GM18868 (cell line): Measurements from ENCODE around the gene DISP2.

ENCODE experiments used
- ATAC-seq: cut with Tn5 transposase; IDR thresholded peaks from one replicate; pipeline ENCODE4 v1.9.1; 2021; ENCODE audit warnings: mild to moderate bottlenecking, moderate library complexity; ENCODE audit not compliant: unreplicated experiment

Gene DISP2

GRCh38 chr15:40325188-40325587 is 32.8 kb upstream of the DISP2 start:
- no peak for ATAC-seq

GRCh38 chr15:40325700-40326099 is 32.3 kb upstream of the DISP2 start:
- no peak for ATAC-seq

- no peak for ATAC-seq
Measured at GRCh38 chr15:40327457-40327856, 30.6 kb upstream of the DISP2 start.

GRCh38 chr15:40328176-40328575 is 29.8 kb upstream of the DISP2 start:
- ATAC-seq = no peak

GRCh38 chr15:40328751-40329150 is 29.3 kb upstream of the DISP2 start:
- ATAC-seq = no peak

GRCh38 chr15:40329804-40330203 is 28.2 kb upstream of the DISP2 start:
- no peak for ATAC-seq

GRCh38 chr15:40330368-40330836 is 27.6 kb upstream of the DISP2 start:
- ATAC-seq = no peak

GRCh38 chr15:40331026-40331425 is 27.0 kb upstream of the DISP2 start:
- ATAC-seq = no peak

GRCh38 chr15:40331637-40332036 is 26.4 kb upstream of the DISP2 start:
- no peak for ATAC-seq

GRCh38 chr15:40332113-40332781 is 25.8 kb upstream of the DISP2 start:
- no peak for ATAC-seq

- peak; percentile 41 for ATAC-seq
Measured at GRCh38 chr15:40333922-40334492, 24.0 kb upstream of the DISP2 start.

GRCh38 chr15:40334541-40334940 is 23.5 kb upstream of the DISP2 start:
- no peak for ATAC-seq

GRCh38 chr15:40334941-40335795 is 22.9 kb upstream of the DISP2 start:
- ATAC-seq = no peak

GRCh38 chr15:40335938-40336743 is 21.9 kb upstream of the DISP2 start:
- no peak for ATAC-seq

- ATAC-seq = no peak
Measured at GRCh38 chr15:40336744-40337122, 21.3 kb upstream of the DISP2 start.

GRCh38 chr15:40337597-40337996 is 20.4 kb upstream of the DISP2 start:
- no peak for ATAC-seq

- ATAC-seq = peak; percentile 71
Measured at GRCh38 chr15:40338041-40338657, 19.9 kb upstream of the DISP2 start.

GRCh38 chr15:40338921-40339620 is 18.9 kb upstream of the DISP2 start:
- ATAC-seq = no peak

GRCh38 chr15:40339621-40339945 is 18.4 kb upstream of the DISP2 start:
- ATAC-seq = no peak
